BJ (cell line): ENCODE results near the gene NFAM1. TPM values are rescaled to one million over a fixed set of nuclear protein-coding genes. Genes with fewer than 3 reads are reported as not detected.

Source experiments
- CTCF ChIA-PET: fragments of 350-600 bp; formaldehyde crosslinking; extraction: SDS; loops from one replicate; lab custom pipeline; 2021; ENCODE audit warnings: antibody characterized with exemption, inconsistent platforms; lab: Yijun Ruan, JAX
- POLR2A ChIA-PET: fragments of 300-600 bp; sonication (Branson Sonifier 250); formaldehyde crosslinking; extraction: SDS; loops from one replicate; lab custom pipeline; 2021; ENCODE audit warnings: antibody characterized with exemption; lab: Charles Lee
- DNase-seq: peaks from one replicate; pipeline ENCODE4 v3.0.0-alpha.2; 2011; ENCODE audit warnings: low read depth
- H3K27me3 ChIP-seq: 2 replicates; pipeline ENCODE4 v1.6.0; 2011; ENCODE audit warnings: low read length; ENCODE audit not compliant: control insufficient read depth, insufficient read depth
- H3K36me3 ChIP-seq: 2 replicates; pipeline ENCODE4 v1.5.1; 2011; ENCODE audit warnings: low read length; ENCODE audit not compliant: control insufficient read depth, insufficient read depth
- H3K4me3 ChIP-seq: 2 replicates; pipeline ENCODE4 v1.5.1; 2011; ENCODE audit warnings: low read depth, mild to moderate bottlenecking, control low read depth, low read length
- CTCF ChIP-seq: IDR thresholded peaks from 2 replicates; pipeline ENCODE4 v1.5.1; 2011; ENCODE audit warnings: low read depth, mild to moderate bottlenecking, control low read depth, inconsistent platforms, low read length, moderate library complexity; ENCODE audit not compliant: insufficient read depth
- polyA plus RNA-seq: library from polyadenylated mRNA; depleted of rRNA; stranded (reverse); fragments of >200 nt; gene quantifications from 2 replicates; pipeline ENCODE4 v1.2.3, GENCODE V29; 2011

NFAM1 gene
- polyA plus RNA-seq, 1 experiment = 0.01 TPM

- Histone ChIP-seq H3K4me3 (no peak overlapping the region), H3K27me3 (no peaks in the 10 kb centered on the region), H3K36me3 (no peaks in the 10 kb centered on the region)
- POLR2A ChIA-PET = no interaction called here
- CTCF ChIA-PET = interaction anchor here (1.4 to 2.0 kb wide), 2 partner anchors 23 to 30 kb away, joined by 3 to 5 read pairs; no protein-coding TSS in a partner anchor
- no peak for DNase-seq
- no peak for TF ChIP-seq CTCF
These were observed 86.7 kb downstream of the NFAM1 start for GRCh38 chr22:42345458-42345857.

GRCh38 chr22:42344361-42344905 is 87.8 kb downstream of the NFAM1 start:
- DNase-seq = no peak
- TF ChIP-seq CTCF = no peak
- no peaks in the 10 kb centered on the region for H3K27me3 ChIP-seq
- ChIA-PET POLR2A (no interaction called here), CTCF (interaction anchor here (1.4 to 2.0 kb wide), 2 partner anchors 24 to 29 kb away, joined by 3 to 5 read pairs; no protein-coding TSS in a partner anchor)
- H3K36me3 ChIP-seq = no peaks in the 10 kb centered on the region
- H3K4me3 ChIP-seq = no peak overlapping the region

DNA sequence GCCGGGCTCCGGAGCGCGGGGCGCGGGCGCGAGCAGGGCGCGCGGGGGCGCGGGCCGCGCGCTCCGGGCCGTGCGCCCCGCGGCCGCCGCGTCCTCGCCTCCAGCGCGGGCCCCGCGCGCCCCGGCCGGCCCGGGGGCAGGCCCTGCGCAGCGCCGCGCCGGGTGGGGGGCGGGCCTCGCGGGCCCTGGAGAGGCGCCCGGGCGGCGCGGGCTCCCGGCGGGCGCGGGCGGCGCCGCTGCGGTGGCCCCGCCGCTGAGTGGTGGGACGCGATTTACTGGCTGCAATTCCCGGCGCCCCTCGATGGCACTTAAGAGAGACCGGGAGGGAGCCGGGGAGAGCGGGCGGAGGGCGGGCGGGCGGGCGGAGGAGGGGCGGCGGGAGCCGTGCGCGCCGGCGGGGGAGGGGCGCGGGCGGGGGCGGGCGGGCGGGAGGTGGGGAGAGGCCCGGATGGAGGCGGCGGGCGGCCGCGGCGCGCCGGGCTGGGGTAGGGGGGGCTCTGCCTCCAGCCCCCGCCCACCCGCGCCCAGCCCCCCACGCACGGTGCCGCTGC is 88.6 kb downstream of the NFAM1 start:
- DNase-seq = no peak
- H3K4me3 ChIP-seq = peak overlapping the region; percentile 49
- no peaks in the 10 kb centered on the region for H3K36me3 ChIP-seq
- CTCF ChIA-PET = interaction anchor here (2.0 kb wide), 1 partner anchor 25 kb away, joined by 5 read pairs; no protein-coding TSS in a partner anchor
- POLR2A ChIA-PET = no interaction called here
- no peaks in the 10 kb centered on the region for H3K27me3 ChIP-seq
- no peak for TF ChIP-seq CTCF

DNA sequence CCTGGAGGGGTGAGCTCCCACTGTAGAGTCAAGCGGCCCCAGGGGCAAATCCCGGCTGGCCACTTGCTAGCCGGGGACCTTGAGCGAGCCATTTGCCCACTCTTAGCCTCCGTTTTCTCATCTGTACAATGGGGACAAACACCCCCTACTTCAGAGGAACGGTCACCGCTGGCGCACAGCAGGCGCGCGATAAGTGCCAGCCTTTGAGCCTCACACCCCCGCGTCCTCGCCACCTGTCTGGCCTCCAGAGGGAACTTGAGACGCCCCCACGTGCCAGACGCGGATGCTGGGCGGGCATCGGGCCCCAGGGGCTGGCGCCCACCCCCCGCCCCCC is 89.1 kb downstream of the NFAM1 start:
- ChIA-PET POLR2A (no interaction called here), CTCF (interaction anchor here (0.9 to 1.0 kb wide), 2 partner anchors 15 to 95 kb away, joined by 3 to 4 read pairs; no protein-coding TSS in a partner anchor)
- DNase-seq = no peak
- no peaks in the 10 kb centered on the region for H3K36me3 ChIP-seq
- TF ChIP-seq CTCF = no peak
- no peaks in the 10 kb centered on the region for H3K27me3 ChIP-seq
- H3K4me3 ChIP-seq = peak overlapping the region; percentile 49

DNA sequence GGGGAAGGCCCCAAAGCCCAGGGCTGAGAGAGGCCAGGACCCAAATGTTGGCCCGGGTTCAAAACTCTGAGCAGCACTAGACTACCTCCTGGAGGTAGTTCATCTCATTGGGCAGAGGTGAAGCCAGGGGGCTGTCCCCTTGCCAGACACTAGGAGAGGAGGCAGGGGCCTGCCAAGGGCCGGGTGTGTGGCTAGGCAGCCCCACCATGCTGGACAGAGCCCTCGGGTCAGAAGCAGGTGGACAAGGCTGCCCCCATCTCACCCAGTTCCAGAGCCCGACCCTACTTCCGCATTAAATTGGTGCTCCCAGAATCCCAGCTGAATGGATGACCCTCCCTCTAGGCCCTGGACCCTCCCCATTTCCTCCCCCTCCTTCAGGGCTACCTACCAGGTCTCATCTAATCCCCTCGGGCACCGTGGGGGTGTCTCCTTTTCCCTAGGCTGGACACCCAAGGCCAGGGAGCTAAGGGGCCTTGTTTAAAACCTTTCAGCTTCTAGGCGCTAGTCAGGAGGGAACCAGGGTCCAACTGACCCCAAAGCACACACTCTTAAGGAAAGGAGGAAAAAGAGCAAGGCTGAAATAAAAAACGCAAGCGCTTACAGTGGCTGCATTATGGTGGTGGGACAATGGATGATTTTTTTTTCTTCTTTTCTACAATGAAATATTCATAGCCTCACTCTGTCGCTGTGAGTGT is 89.6 kb downstream of the NFAM1 start:
- no peaks in the 10 kb centered on the region for H3K27me3 ChIP-seq
- ChIA-PET CTCF (interaction anchor here (0.6 to 1.0 kb wide), 3 partner anchors 15 to 95 kb away, joined by 3 to 4 read pairs (median 3); no protein-coding TSS in a partner anchor), POLR2A (no interaction called here)
- no peak for DNase-seq
- TF ChIP-seq CTCF = no peak
- peak overlapping the region; percentile 49 for H3K4me3 ChIP-seq
- no peaks in the 10 kb centered on the region for H3K36me3 ChIP-seq
